ENCODE results near the gene FTL.

Gene FTL

GRCh38 chr19:49014123-49014869, 49.2 kb downstream of the FTL start:
- no peak for DNase-seq (ENCODE audit: low read depth)
- TF ChIP-seq, protein P1, sequence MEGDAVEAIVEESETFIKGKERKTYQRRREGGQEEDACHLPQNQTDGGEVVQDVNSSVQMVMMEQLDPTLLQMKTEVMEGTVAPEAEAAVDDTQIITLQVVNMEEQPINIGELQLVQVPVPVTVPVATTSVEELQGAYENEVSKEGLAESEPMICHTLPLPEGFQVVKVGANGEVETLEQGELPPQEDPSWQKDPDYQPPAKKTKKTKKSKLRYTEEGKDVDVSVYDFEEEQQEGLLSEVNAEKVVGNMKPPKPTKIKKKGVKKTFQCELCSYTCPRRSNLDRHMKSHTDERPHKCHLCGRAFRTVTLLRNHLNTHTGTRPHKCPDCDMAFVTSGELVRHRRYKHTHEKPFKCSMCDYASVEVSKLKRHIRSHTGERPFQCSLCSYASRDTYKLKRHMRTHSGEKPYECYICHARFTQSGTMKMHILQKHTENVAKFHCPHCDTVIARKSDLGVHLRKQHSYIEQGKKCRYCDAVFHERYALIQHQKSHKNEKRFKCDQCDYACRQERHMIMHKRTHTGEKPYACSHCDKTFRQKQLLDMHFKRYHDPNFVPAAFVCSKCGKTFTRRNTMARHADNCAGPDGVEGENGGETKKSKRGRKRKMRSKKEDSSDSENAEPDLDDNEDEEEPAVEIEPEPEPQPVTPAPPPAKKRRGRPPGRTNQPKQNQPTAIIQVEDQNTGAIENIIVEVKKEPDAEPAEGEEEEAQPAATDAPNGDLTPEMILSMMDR (IDR thresholded peaks at IDR 0.05; ENCODE audit: insufficient read depth, low read depth, low read length, missing control alignments), result no peak

DNA sequence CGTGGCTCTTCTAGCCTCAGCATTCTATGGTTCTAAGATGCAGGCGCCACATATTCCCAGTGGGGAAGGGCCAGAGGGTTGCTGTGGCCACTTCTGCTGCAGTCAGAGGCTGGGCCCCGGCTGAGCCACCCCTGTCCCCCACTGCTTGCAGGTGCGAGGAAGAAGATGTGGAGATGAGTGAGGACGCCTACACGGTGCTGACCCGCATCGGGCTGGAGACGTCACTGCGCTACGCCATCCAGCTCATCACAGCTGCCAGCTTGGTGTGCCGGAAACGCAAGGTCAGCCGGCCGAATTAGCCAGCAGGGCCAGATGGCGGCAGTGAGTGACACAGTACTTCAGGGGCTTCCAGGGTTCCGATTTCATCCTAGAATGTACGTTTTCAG, 49.8 kb downstream of the FTL start:
- H3K4me3 ChIP-seq (ENCODE audit: low read depth, low read length), result no peak overlapping the region
- no peak for DNase-seq (ENCODE audit: low read depth)
- TF ChIP-seq, protein P1 (IDR thresholded peaks at IDR 0.05; ENCODE audit: insufficient read depth, low read depth, low read length, missing control alignments), result no peak

More at GRCh38 chr19:49014123-49014869, 49.2 kb downstream of the FTL start:
- H3K4me3 ChIP-seq (ENCODE audit: low read depth, low read length), result no peak overlapping the region

DNA sequence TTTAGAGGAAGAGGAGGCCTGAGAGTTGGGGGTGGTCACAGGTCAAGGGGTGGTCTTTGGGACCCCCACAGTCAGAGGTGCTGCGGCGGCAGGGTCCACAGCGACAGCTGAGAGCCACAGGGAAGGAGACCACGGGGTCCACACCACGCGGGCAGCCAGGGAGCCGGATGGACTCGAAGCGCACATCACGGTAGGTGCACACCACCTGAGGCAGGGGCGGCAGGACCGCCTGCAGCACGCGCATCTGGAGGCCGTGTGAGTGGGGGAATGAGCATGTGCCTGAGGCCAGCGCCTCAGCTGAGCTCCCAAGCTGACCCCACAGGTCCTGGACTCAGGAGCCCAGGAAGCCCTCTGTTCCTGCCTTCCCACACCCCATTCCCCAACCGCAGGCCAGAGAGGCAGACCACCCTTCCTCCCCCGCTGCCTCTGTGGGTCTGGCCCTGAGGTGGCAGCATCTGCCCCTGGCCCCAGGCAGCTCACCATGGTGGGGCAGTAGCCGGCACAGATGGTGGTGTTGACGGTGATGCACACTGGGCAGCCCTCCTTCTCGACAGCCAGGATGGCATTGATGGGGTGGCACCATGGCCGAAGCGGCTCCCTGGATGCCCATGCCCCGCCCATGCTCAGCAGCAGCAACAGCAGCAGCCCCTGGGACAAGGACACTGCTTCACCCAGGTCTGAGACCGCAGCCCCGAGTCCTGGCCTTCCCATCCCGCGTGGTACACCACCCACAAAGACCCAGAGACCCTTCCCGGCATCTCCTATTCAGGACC, 51.1 kb downstream of the FTL start:
- no peak for DNase-seq (ENCODE audit: low read depth)
- no peak overlapping the region for H3K4me3 ChIP-seq (ENCODE audit: low read depth, low read length)
- TF ChIP-seq, protein P1 (IDR thresholded peaks at IDR 0.05; ENCODE audit: insufficient read depth, low read depth, low read length, missing control alignments), result no peak
